Measurements from ENCODE around the gene MDM4. TPM values are rescaled to one million over a fixed set of nuclear protein-coding genes. Genes with fewer than 3 reads are reported as not detected.

Gene MDM4
- total RNA-seq, 1 donor from 2014 or later: 39.1 TPM

DNA sequence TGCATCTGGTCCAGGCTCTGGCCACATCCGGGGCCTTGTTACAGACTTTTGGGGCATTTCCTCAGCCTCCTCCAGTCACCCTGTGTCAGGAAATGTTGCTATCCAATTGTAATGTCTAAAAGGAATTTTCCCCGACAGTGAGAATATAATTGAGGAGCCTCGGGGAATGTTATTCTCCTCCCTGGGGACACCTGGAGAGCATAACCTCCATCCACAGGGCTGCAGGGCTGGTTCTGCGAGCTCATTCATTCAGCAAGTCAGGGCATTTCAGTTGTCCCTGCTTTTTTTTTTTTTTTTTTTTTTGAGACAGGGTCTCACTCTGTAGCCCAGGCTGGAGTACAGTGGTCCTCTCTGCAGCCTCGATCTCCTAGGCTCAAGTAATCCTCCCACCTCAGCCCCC, 72.6 kb downstream of the MDM4 start:
- no peaks in the 10 kb centered on the region for H3K27me3 Mint-ChIP-seq (ENCODE audit: low read depth)
- no peak overlapping the region for H3K27ac Mint-ChIP-seq (ENCODE audit: unreplicated experiment)
- H3K36me3 Mint-ChIP-seq (ENCODE audit: low read depth): no peaks in the 10 kb centered on the region
- DNase-seq (ENCODE audit: low spot score): no peak
- TF ChIP-seq, protein P1, sequence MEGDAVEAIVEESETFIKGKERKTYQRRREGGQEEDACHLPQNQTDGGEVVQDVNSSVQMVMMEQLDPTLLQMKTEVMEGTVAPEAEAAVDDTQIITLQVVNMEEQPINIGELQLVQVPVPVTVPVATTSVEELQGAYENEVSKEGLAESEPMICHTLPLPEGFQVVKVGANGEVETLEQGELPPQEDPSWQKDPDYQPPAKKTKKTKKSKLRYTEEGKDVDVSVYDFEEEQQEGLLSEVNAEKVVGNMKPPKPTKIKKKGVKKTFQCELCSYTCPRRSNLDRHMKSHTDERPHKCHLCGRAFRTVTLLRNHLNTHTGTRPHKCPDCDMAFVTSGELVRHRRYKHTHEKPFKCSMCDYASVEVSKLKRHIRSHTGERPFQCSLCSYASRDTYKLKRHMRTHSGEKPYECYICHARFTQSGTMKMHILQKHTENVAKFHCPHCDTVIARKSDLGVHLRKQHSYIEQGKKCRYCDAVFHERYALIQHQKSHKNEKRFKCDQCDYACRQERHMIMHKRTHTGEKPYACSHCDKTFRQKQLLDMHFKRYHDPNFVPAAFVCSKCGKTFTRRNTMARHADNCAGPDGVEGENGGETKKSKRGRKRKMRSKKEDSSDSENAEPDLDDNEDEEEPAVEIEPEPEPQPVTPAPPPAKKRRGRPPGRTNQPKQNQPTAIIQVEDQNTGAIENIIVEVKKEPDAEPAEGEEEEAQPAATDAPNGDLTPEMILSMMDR (IDR thresholded peaks at IDR 0.05): no peak
- no peak overlapping the region for H3K4me3 Mint-ChIP-seq (ENCODE audit: unreplicated experiment)
- no peaks in the 10 kb centered on the region for H3K9me3 Mint-ChIP-seq (ENCODE audit: low read depth)
- H3K4me1 Mint-ChIP-seq (ENCODE audit: low read depth): peaks cover 23% of the 10 kb centered on the region

DNA sequence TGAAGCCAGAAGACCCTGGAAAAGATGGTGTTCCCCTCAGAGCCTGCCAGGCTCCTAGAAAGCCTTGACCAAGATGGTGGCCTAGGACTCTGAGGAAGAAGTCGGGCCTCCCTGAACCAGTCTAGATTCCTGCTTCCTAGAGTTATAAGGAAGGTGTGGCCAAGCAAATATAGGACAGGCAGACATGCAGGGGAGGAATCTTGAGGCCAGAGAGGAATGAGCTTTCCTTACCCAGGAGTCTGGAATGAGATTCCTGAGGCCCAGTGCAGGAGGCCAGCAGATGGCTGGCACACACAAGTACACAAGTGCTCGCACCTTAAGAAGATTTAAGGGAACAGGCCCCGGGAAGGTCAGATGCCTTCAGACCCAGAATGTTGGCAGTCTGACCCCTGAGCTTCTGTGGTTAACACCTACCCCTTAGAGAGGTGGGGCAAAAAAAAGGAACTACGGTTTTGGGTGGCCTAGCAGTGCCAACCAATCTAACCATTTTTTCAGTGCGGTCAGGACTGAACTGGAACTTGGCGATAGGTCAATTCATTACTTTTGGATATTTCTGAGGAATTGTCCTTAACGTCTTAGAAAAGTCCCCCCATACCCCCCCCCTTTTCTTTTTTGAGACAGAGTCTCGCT, 73.3 kb downstream of the MDM4 start:
- DNase-seq (ENCODE audit: low spot score): no peak
- Mint-ChIP-seq H3K4me3 (ENCODE audit: unreplicated experiment) (no peak overlapping the region), H3K36me3 (ENCODE audit: low read depth) (no peaks in the 10 kb centered on the region), H3K27ac (ENCODE audit: unreplicated experiment) (no peak overlapping the region), H3K27me3 (ENCODE audit: low read depth) (no peaks in the 10 kb centered on the region), H3K4me1 (ENCODE audit: low read depth) (peaks cover 23% of the 10 kb centered on the region), H3K9me3 (ENCODE audit: low read depth) (no peaks in the 10 kb centered on the region)
- TF ChIP-seq, protein P1 (IDR thresholded peaks at IDR 0.05): no peak

DNA sequence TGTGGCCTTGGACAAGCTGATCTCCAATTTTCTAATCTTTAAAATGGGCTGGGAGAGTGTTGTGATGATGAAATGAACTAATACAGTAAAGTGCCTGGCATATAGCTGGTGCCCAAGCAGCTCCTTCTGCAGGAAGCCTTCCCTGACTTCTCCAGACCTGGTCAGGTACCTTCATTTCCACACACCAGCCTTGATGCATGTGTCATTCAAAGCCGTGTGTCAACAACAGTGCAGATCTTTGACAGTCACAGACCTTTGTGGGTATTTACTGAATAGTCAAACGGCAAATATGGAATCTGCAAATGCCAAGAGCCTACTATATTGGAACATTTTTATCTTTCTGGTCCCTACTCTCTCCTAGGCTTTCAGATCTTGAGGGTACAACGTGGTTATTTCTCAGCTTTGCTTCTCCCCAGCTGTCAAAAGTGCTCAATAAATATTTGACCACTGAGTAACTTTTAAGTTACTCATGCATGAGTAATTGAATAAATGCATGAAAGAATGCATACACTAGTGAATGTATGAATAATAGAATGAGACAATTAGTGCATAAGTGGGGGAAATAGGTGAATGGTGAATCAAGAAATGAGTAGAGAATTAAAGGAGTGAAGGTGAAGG, 75.4 kb downstream of the MDM4 start:
- Mint-ChIP-seq H3K27me3 (ENCODE audit: low read depth) (no peaks in the 10 kb centered on the region), H3K9me3 (ENCODE audit: low read depth) (no peaks in the 10 kb centered on the region), H3K36me3 (ENCODE audit: low read depth) (no peaks in the 10 kb centered on the region), H3K4me3 (ENCODE audit: unreplicated experiment) (no peak overlapping the region), H3K27ac (ENCODE audit: unreplicated experiment) (no peak overlapping the region), H3K4me1 (ENCODE audit: low read depth) (peaks cover 23% of the 10 kb centered on the region)
- no peak for DNase-seq (ENCODE audit: low spot score)
- TF ChIP-seq, protein P1 (IDR thresholded peaks at IDR 0.05): no peak

DNA sequence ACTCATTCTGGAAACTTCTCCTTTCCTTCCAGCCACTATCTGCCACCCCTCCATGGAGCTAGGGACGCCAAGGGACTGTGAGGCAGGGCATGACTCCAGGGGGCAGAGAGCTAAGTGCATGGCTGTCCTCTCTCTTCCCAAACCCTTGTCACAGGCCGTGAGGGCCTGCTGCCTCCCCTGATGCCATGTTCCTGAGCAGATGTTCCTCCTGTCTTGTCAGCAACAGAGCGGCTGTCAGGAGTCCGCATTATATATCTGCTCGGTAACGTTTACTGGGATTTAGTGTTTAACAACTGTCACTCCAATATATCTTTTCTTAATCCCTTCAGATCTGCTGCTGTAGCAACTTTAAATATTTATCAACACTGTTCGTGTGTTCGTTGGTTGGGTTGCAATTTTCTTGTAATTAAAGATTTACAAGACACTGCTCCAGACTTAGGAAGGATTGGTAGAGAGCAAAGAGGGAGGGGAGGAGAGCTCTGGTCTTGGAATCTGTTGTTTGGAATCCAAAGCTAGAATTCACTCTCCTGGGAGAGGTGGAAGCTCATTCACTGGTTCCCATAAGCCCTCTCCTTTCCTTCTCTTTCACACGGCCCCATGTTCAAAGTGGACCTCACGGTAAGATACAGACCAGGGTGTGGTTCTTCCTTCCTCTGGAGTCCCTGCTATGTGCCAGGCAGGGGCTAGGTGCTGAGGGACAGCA, 76.2 kb downstream of the MDM4 start:
- no peaks in the 10 kb centered on the region for H3K9me3 Mint-ChIP-seq (ENCODE audit: low read depth)
- no peak overlapping the region for H3K27ac Mint-ChIP-seq (ENCODE audit: unreplicated experiment)
- no peak overlapping the region for H3K4me3 Mint-ChIP-seq (ENCODE audit: unreplicated experiment)
- H3K36me3 Mint-ChIP-seq (ENCODE audit: low read depth): no peaks in the 10 kb centered on the region
- H3K4me1 Mint-ChIP-seq (ENCODE audit: low read depth): peaks cover 23% of the 10 kb centered on the region
- H3K27me3 Mint-ChIP-seq (ENCODE audit: low read depth): no peaks in the 10 kb centered on the region
- TF ChIP-seq, protein P1 (IDR thresholded peaks at IDR 0.05): no peak
- DNase-seq (ENCODE audit: low spot score): no peak

DNA sequence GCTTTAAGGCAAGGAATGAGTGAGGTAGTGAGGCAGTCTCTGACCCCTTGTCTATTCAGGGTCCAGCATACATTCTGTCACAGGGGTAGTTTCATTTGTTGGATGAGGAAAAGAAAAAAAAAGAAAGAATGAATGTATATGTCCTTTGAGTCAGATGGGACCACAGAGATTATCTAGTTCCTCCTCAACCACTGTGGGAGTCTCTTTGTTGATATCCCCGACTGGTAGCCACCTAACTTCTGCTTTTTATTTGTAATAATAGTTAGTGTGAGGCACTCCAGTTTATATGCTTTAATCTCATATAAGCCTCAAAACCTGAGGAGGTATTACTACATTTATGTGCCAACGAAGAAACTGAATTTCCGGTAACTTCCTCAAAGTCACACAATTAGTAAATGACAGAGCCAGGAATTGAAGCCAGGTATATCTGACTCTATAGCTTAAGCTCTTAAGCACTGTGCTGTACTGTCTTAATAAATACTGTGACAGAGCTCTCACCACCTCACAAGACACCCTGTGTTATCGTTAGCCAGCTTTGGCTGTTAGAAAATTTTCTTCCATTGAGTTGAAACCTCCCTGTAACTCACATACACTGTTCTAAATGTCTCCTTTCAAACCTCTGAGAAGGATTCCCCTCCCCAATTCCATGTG, 82.2 kb downstream of the MDM4 start:
- Mint-ChIP-seq H3K27ac (ENCODE audit: unreplicated experiment) (no peak overlapping the region), H3K27me3 (ENCODE audit: low read depth) (peaks cover 24% of the 10 kb centered on the region), H3K4me1 (ENCODE audit: low read depth) (no peaks in the 10 kb centered on the region), H3K36me3 (ENCODE audit: low read depth) (peaks cover 3% of the 10 kb centered on the region), H3K4me3 (ENCODE audit: unreplicated experiment) (no peak overlapping the region), H3K9me3 (ENCODE audit: low read depth) (no peaks in the 10 kb centered on the region)
- DNase-seq (ENCODE audit: low spot score): no peak
- TF ChIP-seq, protein P1 (IDR thresholded peaks at IDR 0.05): no peak
